Endothelial cell of umbilical vein (primary cell): ENCODE results near the gene CCDC30.

Experiments used
- FOS ChIP-seq: IDR thresholded peaks from 2 replicates; pipeline ENCODE4 v1.6.1; 2011; ENCODE audit warnings: mild to moderate bottlenecking, low read length, moderate library complexity, borderline replicate concordance; ENCODE audit not compliant: insufficient read depth
- GATA2 ChIP-seq: IDR thresholded peaks from 2 replicates; pipeline ENCODE4 v1.7.0; 2011; ENCODE audit warnings: low read depth, mild to moderate bottlenecking, moderate library complexity, mixed read lengths, low read length; ENCODE audit not compliant: insufficient read length, insufficient read depth

GRCh38 chr1:42620307-42620706 is 157.2 kb downstream of the CCDC30 start:
- TF ChIP-seq FOS: no peak
- no peak for TF ChIP-seq GATA2
